HG03095 (cell line): ENCODE measurements around the gene GOPC.

Experiments
- ATAC-seq: cut with Tn5 transposase; IDR thresholded peaks from one replicate; pipeline ENCODE4 v1.9.1; 2021; ENCODE audit warnings: moderate library complexity; ENCODE audit not compliant: unreplicated experiment

Gene GOPC

GRCh38 chr6:117597755-117598154, 4.6 kb downstream of the GOPC start:
- ATAC-seq, result no peak

GRCh38 chr6:117595099-117595923, 7.0 kb downstream of the GOPC start:
- ATAC-seq, result no peak

- no peak for ATAC-seq
These were observed 9.1 kb downstream of the GOPC start for GRCh38 chr6:117592983-117593759.

GRCh38 chr6:117591405-117591804, 10.9 kb downstream of the GOPC start:
- no peak for ATAC-seq

- ATAC-seq, result no peak
These were observed 11.9 kb downstream of the GOPC start for GRCh38 chr6:117590447-117590846.

- ATAC-seq, result no peak
These were observed 16.7 kb downstream of the GOPC start for GRCh38 chr6:117585647-117586046.

- ATAC-seq, result no peak
These were observed 28.1 kb downstream of the GOPC start for GRCh38 chr6:117574198-117574597.

- ATAC-seq, result no peak
These were observed 29.2 kb downstream of the GOPC start for GRCh38 chr6:117573006-117573680.

GRCh38 chr6:117568831-117569410, 33.4 kb downstream of the GOPC start:
- ATAC-seq, result no peak

GRCh38 chr6:117568247-117568646, 34.1 kb downstream of the GOPC start:
- no peak for ATAC-seq

GRCh38 chr6:117564681-117565080, 37.6 kb downstream of the GOPC start:
- no peak for ATAC-seq

- no peak for ATAC-seq
These were observed 41.2 kb downstream of the GOPC start for GRCh38 chr6:117561128-117561527.

- ATAC-seq, result no peak
These were observed 43.0 kb downstream of the GOPC start for GRCh38 chr6:117559299-117559698.

- no peak for ATAC-seq
These were observed 43.5 kb downstream of the GOPC start for GRCh38 chr6:117558818-117559217.

GRCh38 chr6:117557951-117558350, 44.4 kb downstream of the GOPC start:
- ATAC-seq, result no peak

- ATAC-seq, result no peak
These were observed 46.3 kb downstream of the GOPC start for GRCh38 chr6:117555882-117556498.

- ATAC-seq, result no peak
These were observed 47.0 kb downstream of the GOPC start for GRCh38 chr6:117555262-117555849.

GRCh38 chr6:117553142-117553541, 49.2 kb downstream of the GOPC start:
- ATAC-seq, result no peak

- ATAC-seq, result no peak
These were observed 49.7 kb downstream of the GOPC start for GRCh38 chr6:117552618-117553017.

GRCh38 chr6:117550618-117551242, 51.6 kb downstream of the GOPC start:
- no peak for ATAC-seq
